ENCODE measurements around the gene DNM3.

DNA sequence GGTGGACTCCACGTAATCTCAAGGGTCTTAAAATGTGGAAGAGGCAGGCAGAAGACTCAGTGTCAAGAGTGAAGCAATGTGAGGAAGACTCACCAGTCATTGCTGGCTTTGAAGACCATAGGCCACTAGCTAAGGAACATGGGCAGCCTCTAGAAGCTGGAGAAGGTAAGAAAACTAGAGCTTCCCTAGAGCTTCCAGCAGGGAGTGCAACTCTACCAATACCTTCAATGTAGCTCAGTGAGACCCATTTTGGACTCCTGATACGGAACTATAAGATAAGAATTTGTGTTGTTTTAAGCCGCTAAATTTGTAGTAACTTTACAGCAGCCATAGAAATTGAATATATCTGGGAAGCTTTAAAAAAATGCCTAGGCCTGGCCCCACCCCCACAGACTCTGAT, 41.0 kb upstream of the DNM3 start:
- TF ChIP-seq CTCF (conservative IDR thresholded peaks at IDR 0.05 in 1 of 2, IDR thresholded peaks at IDR 0.05 in 1 of 2; ENCODE audit: extremely low read depth in 1 of 2, insufficient read depth in 1 of 2, low read depth in 1 of 2, low read length in 2 of 2) (no peak), EZH2 (IDR thresholded peaks at IDR 0.05; ENCODE audit: borderline replicate concordance, low read length) (no peak)
